GM19452 (cell line): ENCODE data around the gene CR1L.
"Not testable (repeated sequence)": the region's sequence is repeated elsewhere in the genome, so short reads cannot be mapped to it uniquely, and the experiment has no call there.

Source experiments
- ATAC-seq: cut with Tn5 transposase; IDR thresholded peaks from one replicate; pipeline ENCODE4 v1.9.1; 2021; ENCODE audit not compliant: unreplicated experiment

CR1L gene

GRCh38 chr1:207680590-207681388 lies 35.9 kb downstream of the CR1L start:
- not testable (repeated sequence) for ATAC-seq

DNA sequence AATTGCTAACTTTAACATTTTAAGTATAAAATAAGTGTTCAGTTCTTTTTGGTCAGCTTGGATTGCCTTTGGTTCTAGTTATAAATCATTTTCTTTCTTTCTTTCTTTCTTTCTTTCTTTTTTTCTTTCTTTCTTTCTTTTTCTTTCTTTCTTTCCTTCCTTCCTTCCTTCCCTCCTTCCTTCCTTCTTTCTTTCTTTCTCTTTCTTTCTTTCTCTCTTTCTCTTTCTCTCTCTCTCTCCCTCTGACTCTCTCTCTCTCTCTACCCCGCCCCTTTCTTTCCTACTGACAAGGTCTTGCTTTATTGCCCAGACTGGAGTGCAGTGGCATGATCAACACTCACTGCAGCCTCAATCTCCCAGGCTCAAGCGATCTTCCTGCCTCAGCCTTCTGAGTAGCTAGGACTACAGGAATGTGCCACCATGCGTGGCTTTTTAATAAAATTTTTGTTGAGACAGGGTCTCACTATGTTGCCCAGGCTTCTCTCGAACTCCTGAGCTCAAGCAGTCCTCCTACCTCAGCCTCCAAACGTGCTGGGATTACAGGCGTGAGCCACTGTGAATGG lies 38.0 kb downstream of the CR1L start:
- not testable (repeated sequence) for ATAC-seq

DNA sequence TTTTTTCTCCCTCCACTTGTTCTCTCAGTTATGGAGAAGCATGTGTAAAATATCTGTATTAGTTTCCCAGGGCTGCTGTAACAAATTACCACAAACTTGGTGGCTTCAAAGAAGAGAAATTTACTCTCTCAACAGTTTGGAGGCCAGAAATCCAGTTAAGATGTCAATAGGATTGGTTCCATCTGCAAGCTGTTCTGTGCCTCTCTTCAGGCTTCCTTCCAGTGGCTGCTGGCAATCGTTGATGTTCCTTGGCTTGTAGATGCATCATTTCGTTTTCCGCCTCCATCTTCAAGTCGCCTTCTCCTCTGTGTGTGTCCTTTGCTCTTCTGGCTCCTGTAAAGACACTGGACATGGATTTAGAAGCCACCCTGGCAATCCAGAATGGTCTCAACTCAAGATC lies 45.6 kb downstream of the CR1L start:
- not testable (repeated sequence) for ATAC-seq

GRCh38 chr1:207691010-207691409 lies 46.1 kb downstream of the CR1L start:
- ATAC-seq = no peak

GRCh38 chr1:207691841-207692240 lies 46.9 kb downstream of the CR1L start:
- no peak for ATAC-seq

DNA sequence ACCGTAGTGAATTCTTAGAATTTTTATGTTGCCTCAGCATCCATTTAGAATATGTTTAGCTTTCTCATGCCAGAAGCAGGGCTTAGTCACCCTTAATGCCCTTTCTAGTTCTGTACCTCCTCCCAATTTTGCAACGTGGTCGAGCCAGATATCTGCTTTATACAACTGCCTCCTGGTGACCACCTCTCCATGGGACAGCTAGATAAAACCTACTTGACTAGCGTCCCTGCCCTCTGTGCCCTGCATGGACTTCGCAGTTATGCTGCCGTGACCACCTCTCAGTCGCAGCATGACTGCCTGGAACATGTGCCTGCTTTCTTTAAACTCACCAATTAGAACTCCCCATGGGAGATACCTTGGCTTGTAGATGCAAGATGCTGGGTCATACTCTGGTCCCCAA lies 47.4 kb downstream of the CR1L start:
- ATAC-seq = not testable (repeated sequence)

- ATAC-seq = no peak
Measured at GRCh38 chr1:207695891-207696290, 51.0 kb downstream of the CR1L start.

- ATAC-seq = no peak
Measured at GRCh38 chr1:207698822-207699483, 54.0 kb downstream of the CR1L start.

DNA sequence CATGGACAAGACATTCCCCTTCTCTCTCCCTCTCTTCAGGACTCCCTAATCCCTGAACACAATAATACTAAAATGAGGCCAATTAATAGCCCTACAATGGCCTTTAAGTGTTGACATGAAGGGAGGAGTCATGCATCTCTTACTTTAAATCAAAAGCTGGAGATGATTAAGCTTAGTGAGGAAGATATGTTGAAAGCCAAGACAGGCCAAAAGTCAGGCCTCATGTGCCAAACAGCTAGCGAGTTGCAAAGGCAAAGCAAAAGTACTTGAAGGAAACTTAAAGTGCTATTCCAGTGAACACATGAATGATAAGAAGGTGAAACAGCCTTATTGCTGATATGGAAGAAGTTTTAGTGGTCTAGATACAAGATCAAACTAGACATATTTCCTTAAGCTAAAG lies 57.4 kb downstream of the CR1L start:
- ATAC-seq = no peak

- no peak for ATAC-seq
Measured at GRCh38 chr1:207703712-207704111, 58.8 kb downstream of the CR1L start.

GRCh38 chr1:207708004-207708403 lies 63.1 kb downstream of the CR1L start:
- ATAC-seq = not testable (repeated sequence)

DNA sequence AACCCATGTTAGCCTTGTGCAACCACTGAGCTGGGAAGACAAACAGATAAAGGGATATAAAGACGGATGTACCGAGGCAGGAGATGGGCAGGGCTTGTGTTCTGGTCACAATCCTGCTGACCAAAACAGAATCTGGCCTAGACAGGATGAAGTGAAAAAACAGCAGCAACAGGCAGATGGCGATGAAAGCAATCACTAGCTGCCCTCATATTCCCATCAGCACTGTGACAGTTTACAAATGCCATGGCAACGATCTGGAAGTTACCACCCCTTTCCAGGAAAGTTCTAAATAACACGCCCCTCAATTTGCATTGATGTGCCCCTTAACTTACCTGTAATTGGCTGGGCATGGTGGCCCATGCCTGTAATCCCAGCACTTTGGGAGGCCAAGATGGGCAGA lies 66.4 kb downstream of the CR1L start:
- no peak for ATAC-seq

DNA sequence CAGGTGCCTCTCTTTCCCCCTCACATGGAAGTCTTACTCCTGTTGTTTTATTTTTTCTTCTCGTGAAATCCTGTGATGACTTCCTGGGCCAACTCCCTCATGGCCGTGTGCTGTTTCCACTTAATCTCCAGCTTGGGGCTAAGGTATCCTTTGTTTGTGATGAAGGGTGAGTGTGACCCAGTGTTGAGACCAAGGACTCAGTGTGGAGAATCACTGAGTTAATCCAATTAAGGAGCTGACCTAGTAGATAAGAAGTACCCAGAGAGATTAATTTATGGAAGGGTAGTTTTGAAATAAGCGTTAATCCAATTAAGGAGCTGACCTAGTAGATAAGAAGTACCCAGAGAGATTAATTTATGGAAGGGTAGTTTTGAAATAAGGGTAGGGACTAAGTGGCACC lies 67.8 kb downstream of the CR1L start:
- ATAC-seq = not testable (repeated sequence)

GRCh38 chr1:207713529-207713928 lies 68.6 kb downstream of the CR1L start:
- no peak for ATAC-seq

GRCh38 chr1:207719234-207719633 lies 74.3 kb downstream of the CR1L start:
- no peak for ATAC-seq

DNA sequence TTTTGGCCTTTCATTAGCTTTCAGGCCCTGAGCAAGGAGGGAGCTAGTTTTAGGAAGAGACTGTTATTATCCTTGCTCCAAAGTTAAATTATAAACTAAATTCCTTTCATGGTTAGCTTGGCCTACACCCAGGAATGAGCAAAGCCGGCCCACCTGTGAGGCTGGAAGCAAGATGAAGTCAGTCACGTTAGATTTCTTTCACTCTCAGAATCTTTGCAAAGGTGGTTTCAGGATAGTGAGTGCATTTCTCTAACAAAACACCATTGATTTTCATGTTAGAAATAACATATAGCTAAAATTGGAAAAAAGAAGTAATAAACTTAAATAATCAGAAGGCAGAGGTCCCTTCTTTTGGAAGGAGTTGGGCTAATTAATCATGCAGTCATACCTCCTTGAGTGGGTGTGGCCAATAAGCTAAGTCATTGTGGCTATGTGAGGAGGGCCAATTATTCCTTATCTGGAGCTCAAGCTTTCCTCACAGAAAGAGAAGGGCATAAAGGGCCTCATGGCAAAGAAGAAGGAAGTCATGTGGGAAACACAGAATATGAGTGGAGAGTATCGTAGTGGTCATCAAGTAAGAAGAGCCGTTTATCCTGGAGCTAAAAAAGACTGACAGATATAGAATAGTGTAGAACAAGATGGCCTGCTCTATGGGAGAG lies 83.4 kb downstream of the CR1L start:
- ATAC-seq = not testable (repeated sequence)

GRCh38 chr1:207737503-207738157 lies 92.7 kb downstream of the CR1L start:
- ATAC-seq = not testable (repeated sequence)

GRCh38 chr1:207738158-207738659 lies 93.3 kb downstream of the CR1L start:
- not testable (repeated sequence) for ATAC-seq

DNA sequence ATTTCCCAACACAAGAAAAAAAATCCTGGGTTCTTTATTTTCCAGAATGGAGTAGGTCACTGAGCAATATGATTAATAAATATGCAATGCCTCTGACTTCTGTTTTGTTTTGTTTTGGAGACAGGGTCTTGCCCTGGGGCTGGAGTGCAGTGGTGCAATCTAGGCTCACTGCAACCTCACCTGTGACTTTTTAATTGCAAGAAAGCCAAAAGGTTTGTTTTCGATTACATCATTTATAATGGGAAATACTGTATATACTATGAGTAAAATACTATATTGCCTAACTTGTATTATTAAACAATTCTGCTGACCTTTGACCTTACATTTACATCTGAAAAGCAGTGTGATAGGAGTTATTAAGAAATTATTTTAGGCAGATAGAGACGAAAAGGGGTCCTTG lies 95.3 kb downstream of the CR1L start:
- ATAC-seq = no peak

DNA sequence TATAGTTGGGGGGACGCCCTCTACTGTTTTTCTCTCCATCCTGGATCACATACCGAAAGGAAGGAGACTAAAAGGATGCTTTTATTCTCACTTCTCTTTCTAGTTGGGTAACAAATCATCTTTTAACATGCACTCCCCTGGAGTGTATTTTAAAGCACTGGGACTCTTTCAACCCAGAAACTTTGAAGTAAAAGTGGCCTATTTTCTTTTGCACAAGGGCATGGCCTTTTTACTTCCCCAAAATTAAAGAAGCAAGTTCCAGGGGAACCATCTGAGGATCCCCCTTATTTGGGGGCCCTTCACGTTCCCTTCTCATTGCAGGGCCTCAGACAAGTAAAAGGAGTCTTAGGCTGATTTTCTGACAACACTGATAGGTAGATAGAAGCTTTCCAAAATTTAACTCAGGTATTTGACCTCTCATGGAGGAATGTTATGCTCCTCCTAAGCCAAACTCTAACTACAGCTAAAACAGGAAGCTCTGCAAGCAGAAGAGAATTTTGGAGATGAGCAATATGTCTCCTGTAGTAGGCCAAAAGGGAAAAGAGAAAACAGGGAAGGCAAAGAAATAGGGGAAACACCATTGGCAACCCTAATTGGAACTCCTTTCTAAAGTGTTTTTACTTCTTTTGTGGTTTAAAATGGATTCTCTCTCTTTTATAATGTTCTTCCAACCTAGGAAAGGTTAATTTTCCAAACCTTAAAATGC lies 98.1 kb downstream of the CR1L start:
- no peak for ATAC-seq
